ENCODE data around the gene ANXA1. TPM values are rescaled to one million over a fixed set of nuclear protein-coding genes. Genes with fewer than 3 reads are reported as not detected.

ANXA1 gene
- total and polyA plus RNA-seq, 2 donors (not counting 3 experiments of a cell fraction or from before 2014, with no cell fraction given), result 403 to 525 TPM

DNA sequence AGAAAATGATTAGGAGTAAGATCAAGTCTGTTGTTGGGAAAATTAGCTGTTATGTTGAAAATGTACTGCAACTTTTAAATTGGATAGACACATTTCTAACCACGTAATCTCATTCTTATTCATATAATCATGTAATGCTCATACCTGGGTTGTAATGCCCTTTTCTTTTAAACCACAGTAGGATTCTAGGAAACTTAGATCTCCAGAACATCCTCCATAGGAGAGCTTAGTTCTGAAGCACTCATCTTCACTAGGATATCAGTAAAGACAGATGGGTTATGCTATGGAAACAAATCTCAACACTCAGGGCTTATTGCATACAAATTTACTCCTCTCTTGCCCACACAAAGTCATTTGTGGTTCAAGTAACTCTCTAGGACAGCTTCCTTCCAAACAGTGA lies 34.8 kb upstream of the ANXA1 start:
- dilution Hi-C loops (cut with MboI; ENCODE audit: extremely low pct_ligation_motif_present, low sequenced_read_pairs) (no loop called here), intact Hi-C loops (cut with micrococcal nuclease) (no loop called here)
- DNase-seq (ENCODE audit: low read depth, low spot score) (no peak), FAIRE-seq (no peak)
- Histone ChIP-seq H2AFZ (ENCODE audit: low read depth, low read length) (no peak overlapping the region), H3K4me3 (replicated peaks in 1 of 3; ENCODE audit: insufficient read depth in 1 of 3, low read depth in 1 of 3, low read length in 3 of 3) (no peak overlapping the region), H3K9me3 (replicated peaks; ENCODE audit: control insufficient read depth, insufficient read depth, low read length) (no peaks in the 10 kb centered on the region), H3K4me2 (ENCODE audit: insufficient read depth, low read length) (no peak overlapping the region), H3K9ac (replicated peaks; ENCODE audit: extremely low read depth, insufficient read depth, low read length) (no peak overlapping the region), H3K4me1 (ENCODE audit: control insufficient read depth, extremely low read depth, insufficient read depth, low read length) (peaks cover 27% of the 10 kb centered on the region), H3K9me1 (replicated peaks; ENCODE audit: control insufficient read depth, extremely low read depth, insufficient read depth, low read length) (no peaks in the 10 kb centered on the region), H4K20me1 (replicated peaks; ENCODE audit: control insufficient read depth, extremely low read depth, insufficient read depth, low read length) (no peaks in the 10 kb centered on the region), H3K36me3 (ENCODE audit: control insufficient read depth in 2 of 2, extremely low read depth in 1 of 2, insufficient read depth in 2 of 2, low read length in 2 of 2) (no peaks in the 10 kb centered on the region), H3K27me3 (ENCODE audit: control insufficient read depth in 2 of 2, insufficient read depth in 2 of 2, low read length in 2 of 2) (no peaks in the 10 kb centered on the region), H3K79me2 (ENCODE audit: control insufficient read depth, insufficient read depth, low read length) (no peaks in the 10 kb centered on the region), H3K27ac (ENCODE audit: insufficient read depth, low read depth, low read length) (no peak overlapping the region)
- CTCF ChIA-PET, result interaction anchor here (1.0 to 7.3 kb wide), 2 partner anchors 9 to 38 kb away, joined by 3 to 48 read pairs; no protein-coding TSS in a partner anchor
- POLR2A ChIA-PET, result no interaction called here
- no peak for TF ChIP-seq POLR2A (IDR thresholded peaks at IDR 0.05; ENCODE audit: low read depth, low read length)
- BruUV-seq (replicated peaks), result no TSS peak

DNA sequence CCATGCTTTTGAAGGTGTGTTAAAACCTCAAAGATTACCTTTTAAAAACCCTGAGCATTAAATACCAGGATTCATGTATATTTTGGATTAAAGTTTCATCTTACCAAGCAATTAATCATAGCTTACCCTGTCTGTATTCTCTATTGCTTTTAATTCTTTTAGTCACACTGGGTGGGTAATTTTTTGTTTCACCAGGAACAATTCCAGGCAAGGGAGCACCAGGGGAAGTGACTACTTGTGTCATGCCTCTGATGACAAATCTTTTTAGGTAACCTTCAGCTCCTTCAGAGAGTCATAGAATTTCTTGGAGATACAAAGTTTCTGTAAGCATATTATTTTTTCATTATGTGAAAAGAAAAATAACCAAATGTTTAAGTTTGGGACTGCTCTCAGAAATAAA lies 33.4 kb upstream of the ANXA1 start:
- BruUV-seq (replicated peaks), result no TSS peak
- Histone ChIP-seq H3K4me3 (replicated peaks in 1 of 3; ENCODE audit: insufficient read depth in 1 of 3, low read depth in 1 of 3, low read length in 3 of 3) (no peak overlapping the region), H3K4me1 (ENCODE audit: control insufficient read depth, extremely low read depth, insufficient read depth, low read length) (peaks cover 27% of the 10 kb centered on the region), H3K36me3 (ENCODE audit: control insufficient read depth in 2 of 2, extremely low read depth in 1 of 2, insufficient read depth in 2 of 2, low read length in 2 of 2) (no peaks in the 10 kb centered on the region), H3K9me1 (replicated peaks; ENCODE audit: control insufficient read depth, extremely low read depth, insufficient read depth, low read length) (no peaks in the 10 kb centered on the region), H4K20me1 (replicated peaks; ENCODE audit: control insufficient read depth, extremely low read depth, insufficient read depth, low read length) (no peaks in the 10 kb centered on the region), H2AFZ (ENCODE audit: low read depth, low read length) (no peak overlapping the region), H3K27ac (ENCODE audit: insufficient read depth, low read depth, low read length) (peak overlapping the region; percentile 52), H3K9me3 (replicated peaks; ENCODE audit: control insufficient read depth, insufficient read depth, low read length) (no peaks in the 10 kb centered on the region), H3K79me2 (ENCODE audit: control insufficient read depth, insufficient read depth, low read length) (no peaks in the 10 kb centered on the region), H3K9ac (replicated peaks; ENCODE audit: extremely low read depth, insufficient read depth, low read length) (peak overlapping the region; percentile 18), H3K27me3 (ENCODE audit: control insufficient read depth in 2 of 2, insufficient read depth in 2 of 2, low read length in 2 of 2) (no peaks in the 10 kb centered on the region), H3K4me2 (ENCODE audit: insufficient read depth, low read length) (peak overlapping the region; percentile 47)
- CTCF ChIA-PET, result interaction anchor here (0.6 to 7.3 kb wide), 4 partner anchors 11 to 62 kb away, joined by 3 to 48 read pairs (median 4); no protein-coding TSS in a partner anchor
- peak; percentile 39 for DNase-seq (ENCODE audit: low read depth, low spot score)
- intact Hi-C loops (cut with micrococcal nuclease) (no loop called here), dilution Hi-C loops (cut with MboI; ENCODE audit: extremely low pct_ligation_motif_present, low sequenced_read_pairs) (no loop called here)
- FAIRE-seq, result no peak
- TF ChIP-seq EZH2 (IDR thresholded peaks at IDR 0.05; ENCODE audit: borderline replicate concordance, low read depth, low read length, severe bottlenecking) (no peak), MYC (IDR thresholded peaks at IDR 0.05; ENCODE audit: low read depth, low read length) (no peak), FOS (IDR thresholded peaks at IDR 0.05; ENCODE audit: borderline replicate concordance, insufficient read depth, low read length) (no peak), GATA2 (IDR thresholded peaks at IDR 0.05; ENCODE audit: insufficient read depth, insufficient read length, low read depth, low read length) (no peak), JUN (IDR thresholded peaks at IDR 0.05; ENCODE audit: borderline replicate concordance, insufficient read depth, insufficient read length, low read depth) (no peak), POLR2A (IDR thresholded peaks at IDR 0.05; ENCODE audit: low read depth, low read length) (no peak), POLR2AphosphoS5 (IDR thresholded peaks at IDR 0.05; ENCODE audit: insufficient read depth, low read depth, low read length) (no peak)
- TF ChIP-seq, protein P1, sequence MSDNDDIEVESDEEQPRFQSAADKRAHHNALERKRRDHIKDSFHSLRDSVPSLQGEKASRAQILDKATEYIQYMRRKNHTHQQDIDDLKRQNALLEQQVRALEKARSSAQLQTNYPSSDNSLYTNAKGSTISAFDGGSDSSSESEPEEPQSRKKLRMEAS (IDR thresholded peaks at IDR 0.05; ENCODE audit: insufficient read depth, insufficient read length), result no peak
- TF ChIP-seq, protein P2, sequence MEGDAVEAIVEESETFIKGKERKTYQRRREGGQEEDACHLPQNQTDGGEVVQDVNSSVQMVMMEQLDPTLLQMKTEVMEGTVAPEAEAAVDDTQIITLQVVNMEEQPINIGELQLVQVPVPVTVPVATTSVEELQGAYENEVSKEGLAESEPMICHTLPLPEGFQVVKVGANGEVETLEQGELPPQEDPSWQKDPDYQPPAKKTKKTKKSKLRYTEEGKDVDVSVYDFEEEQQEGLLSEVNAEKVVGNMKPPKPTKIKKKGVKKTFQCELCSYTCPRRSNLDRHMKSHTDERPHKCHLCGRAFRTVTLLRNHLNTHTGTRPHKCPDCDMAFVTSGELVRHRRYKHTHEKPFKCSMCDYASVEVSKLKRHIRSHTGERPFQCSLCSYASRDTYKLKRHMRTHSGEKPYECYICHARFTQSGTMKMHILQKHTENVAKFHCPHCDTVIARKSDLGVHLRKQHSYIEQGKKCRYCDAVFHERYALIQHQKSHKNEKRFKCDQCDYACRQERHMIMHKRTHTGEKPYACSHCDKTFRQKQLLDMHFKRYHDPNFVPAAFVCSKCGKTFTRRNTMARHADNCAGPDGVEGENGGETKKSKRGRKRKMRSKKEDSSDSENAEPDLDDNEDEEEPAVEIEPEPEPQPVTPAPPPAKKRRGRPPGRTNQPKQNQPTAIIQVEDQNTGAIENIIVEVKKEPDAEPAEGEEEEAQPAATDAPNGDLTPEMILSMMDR (IDR thresholded peaks at IDR 0.05; ENCODE audit: extremely low read depth in 1 of 2, insufficient read depth in 1 of 2, low read depth in 1 of 2, low read length in 2 of 2), result no peak
- POLR2A ChIA-PET, result no interaction called here
